HEK293T (cell line): Measurements from ENCODE around the gene GABRD.

Experiments
- CTCF ChIA-PET: fragments of 350-600 bp; formaldehyde crosslinking; extraction: SDS; loops from one replicate; lab custom pipeline; 2021; ENCODE audit warnings: antibody characterized with exemption, inconsistent platforms; lab: Yijun Ruan, JAX
- POLR2A ChIA-PET: fragments of 350-600 bp; formaldehyde crosslinking; extraction: SDS; loops from one replicate; lab custom pipeline; 2020; ENCODE audit warnings: antibody characterized with exemption, inconsistent platforms; lab: Yijun Ruan, JAX
- DNase-seq: peaks from one replicate; pipeline ENCODE4 v3.0.0; 2012; ENCODE audit warnings: mixed read lengths; ENCODE audit errors: extremely low spot score
- ARNT ChIP-seq: fragments of 450-650 bp; IDR thresholded peaks from 2 replicates; pipeline ENCODE4 v1.6.1; 2017; ENCODE audit warnings: mild to moderate bottlenecking
- BHLHE40 ChIP-seq: fragments of 450-650 bp; IDR thresholded peaks from 2 replicates; pipeline ENCODE4 v1.6.1; 2016; ENCODE audit warnings: mild to moderate bottlenecking, moderate library complexity, borderline replicate concordance
- CTBP1 ChIP-seq: fragments of 450-650 bp; IDR thresholded peaks from 2 replicates; pipeline ENCODE4 v1.6.1; 2016; ENCODE audit warnings: borderline replicate concordance
- ELF4 ChIP-seq: fragments of 450-650 bp; IDR thresholded peaks from 2 replicates; pipeline ENCODE4 v1.6.1; 2017; ENCODE audit warnings: antibody characterized with exemption
- FOXA1 ChIP-seq: fragments of 450-650 bp; IDR thresholded peaks from 2 replicates; pipeline ENCODE4 v1.6.1; 2016; ENCODE audit warnings: mild to moderate bottlenecking
- FOXK2 ChIP-seq: fragments of 450-650 bp; IDR thresholded peaks from 2 replicates; pipeline ENCODE4 v1.6.1; 2016; ENCODE audit warnings: mild to moderate bottlenecking
- FOXM1 ChIP-seq: fragments of 450-650 bp; IDR thresholded peaks from 2 replicates; pipeline ENCODE4 v1.6.1; 2017; ENCODE audit warnings: mild to moderate bottlenecking, borderline replicate concordance
- HDGF ChIP-seq: fragments of 450-650 bp; IDR thresholded peaks from 2 replicates; pipeline ENCODE4 v1.6.1; 2017; ENCODE audit warnings: antibody characterized with exemption, borderline replicate concordance
- L3MBTL2 ChIP-seq: fragments of 450-650 bp; conservative IDR thresholded peaks from 2 replicates; pipeline ENCODE4 v1.6.1; 2016; ENCODE audit warnings: mild to moderate bottlenecking
- LEF1 ChIP-seq: fragments of 450-650 bp; IDR thresholded peaks from 2 replicates; pipeline ENCODE4 v1.6.1; 2017; ENCODE audit warnings: mild to moderate bottlenecking, borderline replicate concordance
- NFRKB ChIP-seq: fragments of 450-650 bp; IDR thresholded peaks from 2 replicates; pipeline ENCODE4 v1.6.1; 2016; ENCODE audit warnings: mild to moderate bottlenecking, moderate library complexity
- PKNOX1 ChIP-seq: fragments of 450-650 bp; IDR thresholded peaks from 2 replicates; pipeline ENCODE4 v1.6.1; 2016
- SP1 ChIP-seq: fragments of 450-650 bp; IDR thresholded peaks from 2 replicates; pipeline ENCODE4 v1.6.1; 2017
- SUZ12 ChIP-seq: fragments of 450-650 bp; IDR thresholded peaks from 2 replicates; pipeline ENCODE4 v1.6.1; 2016; ENCODE audit warnings: mild to moderate bottlenecking
- TARDBP ChIP-seq: fragments of 450-650 bp; IDR thresholded peaks from 2 replicates; pipeline ENCODE4 v1.6.1; 2016
- ZNF384 ChIP-seq: fragments of 450-650 bp; IDR thresholded peaks from 2 replicates; pipeline ENCODE4 v1.6.1; 2016

The GABRD gene

GRCh38 chr1:2033165-2033564, 14.0 kb downstream of the GABRD start:
- DNase-seq: no peak
- ChIA-PET CTCF (no interaction called here), POLR2A (interaction anchor here (1.0 kb wide), 1 partner anchor 12 kb away, joined by 3 read pairs; no protein-coding TSS in a partner anchor)
- TF ChIP-seq BHLHE40: no peak
- TF ChIP-seq SP1: no peak
- no peak for TF ChIP-seq NFRKB
- no peak for TF ChIP-seq FOXA1
- TF ChIP-seq ELF4: no peak
- TF ChIP-seq L3MBTL2: no peak
- no peak for TF ChIP-seq PKNOX1
- no peak for TF ChIP-seq TARDBP
- TF ChIP-seq FOXM1: no peak
- no peak for TF ChIP-seq FOXK2
- no peak for TF ChIP-seq HDGF
- no peak for TF ChIP-seq LEF1
- no peak for TF ChIP-seq SUZ12
- TF ChIP-seq ARNT: no peak
- no peak for TF ChIP-seq CTBP1
- TF ChIP-seq ZNF384: no peak

GRCh38 chr1:2036287-2036686, 17.1 kb downstream of the GABRD start:
- no peak for DNase-seq
- ChIA-PET CTCF (interaction anchor here (1.3 kb wide), 1 partner anchor 9 kb away, joined by 8 read pairs; no protein-coding TSS in a partner anchor), POLR2A (interaction anchor here (1.6 kb wide), 1 partner anchor 8 kb away, joined by 4 read pairs; no protein-coding TSS in a partner anchor)
- no peak for TF ChIP-seq FOXK2
- TF ChIP-seq NFRKB: no peak
- TF ChIP-seq HDGF: no peak
- no peak for TF ChIP-seq L3MBTL2
- no peak for TF ChIP-seq LEF1
- TF ChIP-seq ELF4: no peak
- no peak for TF ChIP-seq CTBP1
- TF ChIP-seq PKNOX1: no peak
- no peak for TF ChIP-seq FOXM1
- no peak for TF ChIP-seq FOXA1
- no peak for TF ChIP-seq TARDBP
- TF ChIP-seq BHLHE40: no peak
- no peak for TF ChIP-seq ARNT
- no peak for TF ChIP-seq ZNF384
- TF ChIP-seq SUZ12: no peak
- no peak for TF ChIP-seq SP1

GRCh38 chr1:2037314-2037979, 18.3 kb downstream of the GABRD start:
- TF ChIP-seq PKNOX1: no peak
- TF ChIP-seq SP1: no peak
- TF ChIP-seq CTBP1: no peak
- no peak for DNase-seq
- CTCF ChIA-PET: no interaction called here
- POLR2A ChIA-PET: no interaction called here

GRCh38 chr1:2038229-2038628, 19.1 kb downstream of the GABRD start:
- TF ChIP-seq FOXM1 (no peak), HDGF (no peak), PKNOX1 (no peak), SP1 (no peak), NFRKB (no peak), BHLHE40 (no peak), LEF1 (no peak), ELF4 (no peak), TARDBP (no peak), L3MBTL2 (no peak), ARNT (no peak), ZNF384 (no peak), FOXA1 (no peak), FOXK2 (no peak), SUZ12 (no peak), CTBP1 (no peak)
- CTCF ChIA-PET: no interaction called here
- POLR2A ChIA-PET: no interaction called here
- no peak for DNase-seq

GRCh38 chr1:2039251-2039650, 20.1 kb downstream of the GABRD start:
- CTCF ChIA-PET: interaction anchor here (0.6 kb wide), 1 partner anchor 92 kb away, joined by 3 read pairs; no protein-coding TSS in a partner anchor

More at GRCh38 chr1:2039251-2039650, 20.1 kb downstream of the GABRD start:
- no peak for DNase-seq
- TF ChIP-seq LEF1: no peak
- TF ChIP-seq TARDBP: no peak
- TF ChIP-seq ELF4: no peak
- no peak for TF ChIP-seq NFRKB
- TF ChIP-seq FOXM1: no peak
- TF ChIP-seq SUZ12: no peak
- TF ChIP-seq FOXA1: no peak
- POLR2A ChIA-PET: no interaction called here
